ENCODE results near the gene PNKD. TPM values are rescaled to one million over a fixed set of nuclear protein-coding genes. Genes with fewer than 3 reads are reported as not detected.
A peak's percentile ranks its signal among the peaks of the same experiment; 100 is the strongest.

The PNKD gene
- total RNA-seq, 4 donors from 2014 or later, result 63.9 to 690 (median 70.4) TPM

DNA sequence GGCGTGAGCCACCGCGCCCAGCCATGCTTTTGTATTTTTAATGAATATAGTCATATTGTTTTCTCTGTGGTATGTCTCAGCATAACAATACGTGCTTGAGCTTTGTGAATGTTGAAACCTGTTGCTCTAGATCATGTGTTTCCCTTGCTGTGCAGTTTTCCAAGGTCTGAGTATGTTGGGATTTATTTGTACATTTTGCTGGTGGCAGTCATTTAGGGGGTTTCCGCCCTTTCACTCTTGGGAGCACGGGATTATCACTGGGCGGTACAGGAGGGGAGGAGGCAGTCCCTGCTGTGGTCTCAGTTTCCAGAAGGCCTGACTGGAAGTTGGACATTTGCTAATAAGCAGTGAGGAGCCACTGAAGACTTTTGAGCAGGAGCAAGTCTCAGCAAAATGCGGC is 61.4 kb downstream of the PNKD start:
- Histone ChIP-seq H3K4me3 (no peak overlapping the region), H3K4me1 (no peaks in the 10 kb centered on the region), H3K27me3 (no peaks in the 10 kb centered on the region), H3K9me3 (no peaks in the 10 kb centered on the region), H3K36me3 (no peaks in the 10 kb centered on the region), H3K27ac (peak overlapping the region in 3 of 4 donors; percentile 10 to 63 (median 27))
- TF ChIP-seq POLR2A (IDR thresholded peaks at IDR 0.05), result no peak
- TF ChIP-seq, protein P1, sequence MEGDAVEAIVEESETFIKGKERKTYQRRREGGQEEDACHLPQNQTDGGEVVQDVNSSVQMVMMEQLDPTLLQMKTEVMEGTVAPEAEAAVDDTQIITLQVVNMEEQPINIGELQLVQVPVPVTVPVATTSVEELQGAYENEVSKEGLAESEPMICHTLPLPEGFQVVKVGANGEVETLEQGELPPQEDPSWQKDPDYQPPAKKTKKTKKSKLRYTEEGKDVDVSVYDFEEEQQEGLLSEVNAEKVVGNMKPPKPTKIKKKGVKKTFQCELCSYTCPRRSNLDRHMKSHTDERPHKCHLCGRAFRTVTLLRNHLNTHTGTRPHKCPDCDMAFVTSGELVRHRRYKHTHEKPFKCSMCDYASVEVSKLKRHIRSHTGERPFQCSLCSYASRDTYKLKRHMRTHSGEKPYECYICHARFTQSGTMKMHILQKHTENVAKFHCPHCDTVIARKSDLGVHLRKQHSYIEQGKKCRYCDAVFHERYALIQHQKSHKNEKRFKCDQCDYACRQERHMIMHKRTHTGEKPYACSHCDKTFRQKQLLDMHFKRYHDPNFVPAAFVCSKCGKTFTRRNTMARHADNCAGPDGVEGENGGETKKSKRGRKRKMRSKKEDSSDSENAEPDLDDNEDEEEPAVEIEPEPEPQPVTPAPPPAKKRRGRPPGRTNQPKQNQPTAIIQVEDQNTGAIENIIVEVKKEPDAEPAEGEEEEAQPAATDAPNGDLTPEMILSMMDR (IDR thresholded peaks at IDR 0.05), result no peak
- no peak for DNase-seq

DNA sequence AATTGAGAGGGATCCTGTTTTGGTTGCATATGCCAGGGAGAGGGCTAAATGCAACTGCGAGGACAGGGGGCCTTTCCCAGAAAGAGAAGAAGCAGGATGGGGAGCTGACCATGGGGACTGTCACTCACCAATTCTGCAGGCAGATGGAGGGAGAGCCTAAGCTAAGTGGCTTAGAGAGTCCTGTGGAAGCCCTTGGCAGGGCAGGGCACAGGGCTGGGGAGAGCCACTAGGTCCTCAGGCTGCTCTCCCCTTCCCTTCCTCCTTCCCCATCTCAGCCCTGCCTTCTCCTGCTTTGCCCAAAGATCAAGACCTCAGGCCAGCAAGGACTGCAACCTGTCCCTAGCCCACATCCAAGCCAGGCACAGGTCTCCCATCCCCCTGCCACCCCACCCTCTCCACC is 62.0 kb downstream of the PNKD start:
- Histone ChIP-seq H3K27ac (peak overlapping the region; percentile 27 to 63 (median 55)), H3K27me3 (no peaks in the 10 kb centered on the region), H3K9me3 (no peaks in the 10 kb centered on the region), H3K4me1 (no peaks in the 10 kb centered on the region), H3K4me3 (no peak overlapping the region), H3K36me3 (no peaks in the 10 kb centered on the region)
- no peak for DNase-seq
- TF ChIP-seq POLR2A (IDR thresholded peaks at IDR 0.05), result no peak
- TF ChIP-seq, protein P1 (IDR thresholded peaks at IDR 0.05), result no peak

DNA sequence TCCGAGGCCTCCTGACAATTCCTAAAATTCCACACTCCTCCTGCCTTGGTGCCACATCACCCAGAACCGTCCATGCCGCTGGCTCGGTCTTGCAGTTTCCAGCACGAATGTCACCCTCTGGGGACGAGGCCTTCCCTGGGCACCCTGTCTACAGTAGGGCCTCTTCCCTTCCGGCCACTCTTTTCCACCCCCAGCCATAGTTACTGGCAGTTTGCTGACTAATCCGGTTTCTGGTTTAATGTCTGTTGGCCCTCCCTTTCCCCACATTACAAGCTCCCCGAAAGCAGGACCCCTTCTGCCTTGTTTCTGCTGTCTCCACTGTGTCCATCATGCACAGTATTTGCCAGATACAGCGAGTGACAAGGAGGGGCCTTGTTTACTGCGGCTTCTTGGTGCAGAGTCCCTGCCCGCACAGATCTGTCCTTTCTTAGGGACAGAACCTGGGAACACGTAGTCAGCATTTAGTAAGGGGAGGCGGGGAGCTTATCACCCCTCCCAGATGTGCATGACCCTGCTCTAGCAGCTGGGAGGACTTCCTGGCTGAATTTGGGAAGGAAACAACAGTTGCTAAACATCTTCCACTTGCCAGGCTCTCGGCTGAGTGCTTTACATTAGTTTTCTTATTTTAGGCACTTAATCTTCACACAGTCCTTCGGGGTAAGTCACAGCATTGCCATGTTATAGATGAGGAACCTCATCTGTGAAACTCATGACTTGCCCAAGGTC is 62.8 kb downstream of the PNKD start:
- Histone ChIP-seq H3K27me3 (no peaks in the 10 kb centered on the region), H3K9me3 (no peaks in the 10 kb centered on the region), H3K4me1 (no peaks in the 10 kb centered on the region), H3K4me3 (no peak overlapping the region), H3K27ac (peak overlapping the region; percentile 27 to 63 (median 55)), H3K36me3 (no peaks in the 10 kb centered on the region)
- TF ChIP-seq POLR2A (IDR thresholded peaks at IDR 0.05), result no peak
- TF ChIP-seq, protein P1 (IDR thresholded peaks at IDR 0.05), result no peak
- no peak for DNase-seq

DNA sequence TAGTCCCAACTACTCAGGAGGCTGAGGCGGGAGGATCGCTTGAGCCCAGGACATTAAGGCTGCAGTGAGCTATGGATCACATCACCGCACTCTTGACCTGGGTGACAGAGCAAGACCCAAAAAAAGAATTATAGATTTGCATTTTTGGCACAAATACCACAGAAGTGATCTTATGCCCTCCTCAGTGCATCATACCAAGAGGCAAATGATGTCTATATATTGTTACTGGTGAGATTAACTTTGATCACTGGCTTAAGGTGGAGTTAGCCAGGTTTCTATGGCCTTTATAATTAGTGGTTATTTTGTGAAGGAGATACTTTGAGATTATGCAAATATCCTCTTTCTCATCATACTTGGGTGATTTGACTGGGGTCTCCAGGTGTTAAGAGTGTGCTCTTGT is 64.2 kb downstream of the PNKD start:
- Histone ChIP-seq H3K4me3 (no peak overlapping the region), H3K27ac (no peak overlapping the region), H3K27me3 (no peaks in the 10 kb centered on the region), H3K9me3 (no peaks in the 10 kb centered on the region), H3K4me1 (no peaks in the 10 kb centered on the region), H3K36me3 (no peaks in the 10 kb centered on the region)
- no peak for DNase-seq
- no peak for TF ChIP-seq POLR2A (IDR thresholded peaks at IDR 0.05)
- TF ChIP-seq, protein P1 (IDR thresholded peaks at IDR 0.05), result no peak

DNA sequence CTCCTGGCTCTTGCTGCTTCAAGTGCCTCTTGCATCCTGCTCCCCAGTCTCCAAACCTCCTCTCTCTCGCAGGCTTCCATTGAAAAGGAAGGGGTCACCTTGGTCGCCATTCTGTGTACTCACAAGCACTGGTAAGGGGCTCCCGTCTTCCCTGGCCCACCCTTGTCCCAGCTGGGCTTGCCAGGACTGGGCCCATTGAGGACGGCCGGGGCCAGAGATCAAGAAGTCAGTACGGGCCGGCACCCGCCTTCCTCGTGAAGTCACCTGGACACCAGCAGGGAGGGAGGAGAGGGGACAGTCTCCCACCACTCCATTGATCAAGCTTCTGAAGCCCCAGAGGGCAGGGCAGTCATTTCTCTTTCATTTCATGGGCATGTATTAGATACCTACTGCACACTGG is 70.3 kb downstream of the PNKD start:
- TF ChIP-seq POLR2A (IDR thresholded peaks at IDR 0.05), result no peak
- TF ChIP-seq, protein P1 (IDR thresholded peaks at IDR 0.05), result no peak
- no peak for DNase-seq
- Histone ChIP-seq H3K9me3 (no peaks in the 10 kb centered on the region), H3K27ac (no peak overlapping the region), H3K4me1 (no peaks in the 10 kb centered on the region), H3K27me3 (no peaks in the 10 kb centered on the region), H3K4me3 (no peak overlapping the region), H3K36me3 (peaks cover 0 to 9% (median 0%) of the 10 kb centered on the region in 3 donors)

All from Peyer's patch (tissue), 4 donors.